Hepatocyte (in vitro differentiated cells): Measurements from ENCODE around the gene CDH6. TPM values are rescaled to one million over a fixed set of nuclear protein-coding genes. Genes with fewer than 3 reads are reported as not detected.

Experiments used
- DNase-seq: peaks from one replicate; pipeline ENCODE4 v3.0.0-alpha.2; 2016; ENCODE audit warnings: low spot score
- H2AFZ ChIP-seq: fragments of 200-600 bp; sonication (generic); 2 replicates; pipeline ENCODE4 v1.6.0; 2016; ENCODE audit warnings: antibody characterized with exemption, mild to moderate bottlenecking
- H3K27ac ChIP-seq: fragments of 200-600 bp; sonication (generic); 2 replicates; pipeline ENCODE4 v1.5.1; 2016; ENCODE audit warnings: mild to moderate bottlenecking
- H3K27me3 ChIP-seq: fragments of 200-600 bp; sonication (generic); 2 replicates; pipeline ENCODE4 v1.6.1; 2016
- H3K36me3 ChIP-seq: fragments of 200-600 bp; sonication (generic); replicated peaks from 2 replicates; pipeline ENCODE4 v1.5.1; 2016; ENCODE audit warnings: low read depth; ENCODE audit not compliant: insufficient read depth
- H3K4me1 ChIP-seq: fragments of 200-600 bp; sonication (generic); 2 replicates; pipeline ENCODE4 v1.5.1; 2016; ENCODE audit warnings: mild to moderate bottlenecking, moderate library complexity; ENCODE audit not compliant: insufficient read depth
- H3K4me2 ChIP-seq: fragments of 200-600 bp; sonication (generic); 2 replicates; pipeline ENCODE4 v1.6.0; 2016
- H3K4me3 ChIP-seq: fragments of 200-600 bp; sonication (generic); 2 replicates; pipeline ENCODE4 v1.5.1; 2016; ENCODE audit warnings: mild to moderate bottlenecking
- H3K79me2 ChIP-seq: fragments of 200-600 bp; sonication (generic); 2 replicates; pipeline ENCODE4 v1.6.0; 2017; ENCODE audit warnings: mild to moderate bottlenecking
- H3K9me2 ChIP-seq: fragments of 200-600 bp; sonication (generic); replicated peaks from 2 replicates; pipeline ENCODE4 v1.6.0; 2017; ENCODE audit warnings: mild to moderate bottlenecking; ENCODE audit not compliant: insufficient read depth
- H3K9me3 ChIP-seq: fragments of 200-600 bp; sonication (generic); 2 replicates; pipeline ENCODE4 v1.5.1; 2016; ENCODE audit warnings: low read depth, mild to moderate bottlenecking
- H4K20me1 ChIP-seq: fragments of 200-600 bp; sonication (generic); 2 replicates; pipeline ENCODE4 v1.6.0; 2016; ENCODE audit warnings: mild to moderate bottlenecking; ENCODE audit not compliant: insufficient read depth, poor library complexity, severe bottlenecking
- EZH2 ChIP-seq: fragments of 200-600 bp; sonication (generic); IDR thresholded peaks from 2 replicates; pipeline ENCODE4 v1.6.1; 2016; ENCODE audit warnings: antibody characterized with exemption, mild to moderate bottlenecking, borderline replicate concordance
- EZH2phosphoT487 ChIP-seq: fragments of 200-600 bp; sonication (generic); IDR thresholded peaks from one replicate; pipeline ENCODE4 v1.6.1; 2018; ENCODE audit warnings: antibody characterized with exemption, mild to moderate bottlenecking, low read depth, moderate library complexity; ENCODE audit not compliant: unreplicated experiment, severe bottlenecking
- WGBS: methylation state at CpG from one replicate; pipeline ENCODE4 v1.1.6; 2016; ENCODE audit warnings: low lambda C conversion rate; ENCODE audit errors: missing lambda C conversion rate; 5-methylcytosine and 5-hydroxymethylcytosine counted together
- polyA plus RNA-seq: library from polyadenylated mRNA; unstranded; fragments of >200 nt; fragmentation: Nextera tagmentation; extraction: Ambion mirVana; gene quantifications from 2 replicates; pipeline ENCODE4 v1.2.1, GENCODE V29; 2016
- total RNA-seq: library from RNA; depleted of rRNA; stranded (reverse); fragments of >200 nt; gene quantifications from 2 replicates; pipeline ENCODE4 v1.2.3, GENCODE V29; 2014
- TF ChIP-seq, protein P1 (sequence below): fragments of 200-600 bp; sonication (generic); IDR thresholded peaks from 2 replicates; pipeline ENCODE4 v1.5.1; 2016; ENCODE audit warnings: antibody characterized with exemption, mild to moderate bottlenecking; ENCODE audit not compliant: poor library complexity

Gene CDH6
- total and polyA plus RNA-seq, 2 experiments from 2014 or later: 11.6 to 36.9 TPM

DNA sequence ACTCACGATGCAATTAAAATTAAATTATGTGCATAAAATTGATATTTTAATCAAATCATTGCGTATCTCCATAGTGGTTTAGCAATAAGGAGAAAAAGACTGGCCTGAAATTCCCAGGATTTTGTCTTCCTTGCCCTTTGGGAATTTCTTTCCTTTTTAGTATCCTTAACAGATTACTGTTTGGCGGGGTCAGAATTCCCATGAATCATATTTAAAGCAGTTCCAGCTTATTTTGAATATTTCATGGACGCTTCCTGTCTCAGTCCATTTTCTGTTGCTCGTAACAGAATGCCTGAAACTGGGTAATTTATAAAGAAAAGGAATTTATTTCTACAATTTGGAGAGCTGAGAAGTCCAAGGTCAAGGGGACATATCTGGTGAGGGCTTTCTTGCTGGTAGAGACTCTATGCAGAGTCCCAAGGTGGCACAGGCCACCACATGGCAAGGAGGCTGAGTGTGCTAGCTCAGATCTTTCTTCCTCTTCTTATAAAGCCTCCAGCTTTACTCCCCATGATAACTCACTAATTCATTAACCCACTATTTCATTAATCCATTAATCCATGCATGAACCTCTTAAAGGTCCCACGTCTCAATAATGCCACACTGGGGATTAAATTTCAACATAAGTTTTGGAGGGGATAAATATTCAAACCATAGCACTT lies 37.8 kb downstream of the CDH6 start:
- no peak for DNase-seq
- Histone ChIP-seq H2AFZ (no peak overlapping the region), H3K27ac (no peak overlapping the region), H3K27me3 (no peaks in the 10 kb centered on the region), H3K4me3 (no peak overlapping the region), H3K9me3 (no peaks in the 10 kb centered on the region), H3K4me1 (peaks cover 6% of the 10 kb centered on the region), H3K4me2 (no peak overlapping the region), H4K20me1 (no peaks in the 10 kb centered on the region), H3K79me2 (no peaks in the 10 kb centered on the region), H3K9me2 (no peaks in the 10 kb centered on the region), H3K36me3 (no peaks in the 10 kb centered on the region)
- TF ChIP-seq EZH2 (no peak), EZH2phosphoT487 (no peak)
- TF ChIP-seq, protein P1, sequence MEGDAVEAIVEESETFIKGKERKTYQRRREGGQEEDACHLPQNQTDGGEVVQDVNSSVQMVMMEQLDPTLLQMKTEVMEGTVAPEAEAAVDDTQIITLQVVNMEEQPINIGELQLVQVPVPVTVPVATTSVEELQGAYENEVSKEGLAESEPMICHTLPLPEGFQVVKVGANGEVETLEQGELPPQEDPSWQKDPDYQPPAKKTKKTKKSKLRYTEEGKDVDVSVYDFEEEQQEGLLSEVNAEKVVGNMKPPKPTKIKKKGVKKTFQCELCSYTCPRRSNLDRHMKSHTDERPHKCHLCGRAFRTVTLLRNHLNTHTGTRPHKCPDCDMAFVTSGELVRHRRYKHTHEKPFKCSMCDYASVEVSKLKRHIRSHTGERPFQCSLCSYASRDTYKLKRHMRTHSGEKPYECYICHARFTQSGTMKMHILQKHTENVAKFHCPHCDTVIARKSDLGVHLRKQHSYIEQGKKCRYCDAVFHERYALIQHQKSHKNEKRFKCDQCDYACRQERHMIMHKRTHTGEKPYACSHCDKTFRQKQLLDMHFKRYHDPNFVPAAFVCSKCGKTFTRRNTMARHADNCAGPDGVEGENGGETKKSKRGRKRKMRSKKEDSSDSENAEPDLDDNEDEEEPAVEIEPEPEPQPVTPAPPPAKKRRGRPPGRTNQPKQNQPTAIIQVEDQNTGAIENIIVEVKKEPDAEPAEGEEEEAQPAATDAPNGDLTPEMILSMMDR: no peak
- WGBS: 88% methylated on average over 6 of the region's 6 CpGs

DNA sequence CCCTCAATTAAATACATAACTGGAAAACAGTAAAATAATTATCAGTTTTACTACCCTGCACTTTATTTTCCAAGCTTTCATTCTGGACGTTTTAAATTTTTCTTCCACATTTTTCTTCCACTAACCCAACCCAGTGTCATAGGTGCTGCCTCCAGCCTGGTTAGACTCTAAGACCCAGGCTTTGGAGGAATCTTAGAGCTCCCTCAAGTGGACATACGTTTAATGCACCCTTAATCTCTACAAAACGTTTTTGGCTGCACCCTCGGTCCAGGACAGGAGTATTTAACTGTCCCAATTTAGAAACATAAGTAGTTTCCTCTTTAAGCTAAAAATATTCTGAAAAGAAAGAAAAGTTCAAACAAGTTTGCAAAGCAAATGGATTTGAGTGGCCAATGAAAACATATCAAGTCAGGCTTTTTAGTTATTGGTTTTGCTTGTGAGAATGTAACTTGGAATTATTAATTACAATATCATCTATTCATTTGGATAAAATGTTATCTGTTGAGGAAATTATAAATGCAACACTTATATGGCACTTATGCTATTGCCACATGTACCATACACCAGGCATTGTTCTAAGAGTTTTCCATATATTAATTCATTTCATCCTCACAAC lies 38.9 kb downstream of the CDH6 start:
- Histone ChIP-seq H3K27me3 (no peaks in the 10 kb centered on the region), H3K9me3 (no peaks in the 10 kb centered on the region), H3K79me2 (no peaks in the 10 kb centered on the region), H3K4me1 (peaks cover 6% of the 10 kb centered on the region), H2AFZ (no peak overlapping the region), H3K4me3 (no peak overlapping the region), H3K9me2 (no peaks in the 10 kb centered on the region), H4K20me1 (no peaks in the 10 kb centered on the region), H3K36me3 (no peaks in the 10 kb centered on the region), H3K27ac (no peak overlapping the region), H3K4me2 (no peak overlapping the region)
- 7% methylated on average over 4 of the region's 4 CpGs for WGBS
- TF ChIP-seq, protein P1: peak; percentile 83
- no peak for TF ChIP-seq EZH2phosphoT487
- peak; percentile 78 for DNase-seq

DNA sequence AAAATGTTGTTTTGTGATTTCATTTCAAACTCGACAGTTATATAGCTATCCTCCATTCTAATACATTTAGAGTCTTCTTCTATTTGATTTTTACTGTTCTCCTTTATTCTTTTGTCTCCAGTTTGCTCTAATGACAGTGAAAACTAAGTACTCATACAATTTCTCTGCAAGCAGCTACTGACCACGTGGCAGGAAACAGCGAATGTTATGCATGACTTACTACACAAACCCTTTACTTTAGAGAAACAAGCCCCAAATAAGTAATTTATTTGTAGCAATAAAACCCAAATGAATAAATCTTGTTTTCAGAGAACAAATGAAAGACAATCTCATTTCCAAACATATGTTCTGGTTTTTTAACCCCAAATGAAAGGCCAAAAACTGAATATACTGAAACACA lies 41.9 kb downstream of the CDH6 start:
- Histone ChIP-seq H3K36me3 (no peaks in the 10 kb centered on the region), H3K27ac (no peak overlapping the region), H4K20me1 (no peaks in the 10 kb centered on the region), H3K4me3 (no peak overlapping the region), H3K79me2 (no peaks in the 10 kb centered on the region), H2AFZ (no peak overlapping the region), H3K9me3 (no peaks in the 10 kb centered on the region), H3K4me2 (no peak overlapping the region), H3K4me1 (peaks cover 6% of the 10 kb centered on the region), H3K9me2 (no peaks in the 10 kb centered on the region), H3K27me3 (no peaks in the 10 kb centered on the region)
- DNase-seq: no peak
- TF ChIP-seq, protein P1: no peak
- TF ChIP-seq EZH2 (no peak), EZH2phosphoT487 (no peak)
- 68% methylated on average over 3 of the region's 3 CpGs for whole genome bisulfite sequencing
